GM10847 (cell line): Measurements from ENCODE around the gene KRT76.

Experiments
- POLR2A ChIP-seq: IDR thresholded peaks from 2 replicates; pipeline ENCODE4 v1.6.1; 2011; ENCODE audit not compliant: insufficient read length; ENCODE audit errors: extremely low read depth

Gene KRT76

DNA sequence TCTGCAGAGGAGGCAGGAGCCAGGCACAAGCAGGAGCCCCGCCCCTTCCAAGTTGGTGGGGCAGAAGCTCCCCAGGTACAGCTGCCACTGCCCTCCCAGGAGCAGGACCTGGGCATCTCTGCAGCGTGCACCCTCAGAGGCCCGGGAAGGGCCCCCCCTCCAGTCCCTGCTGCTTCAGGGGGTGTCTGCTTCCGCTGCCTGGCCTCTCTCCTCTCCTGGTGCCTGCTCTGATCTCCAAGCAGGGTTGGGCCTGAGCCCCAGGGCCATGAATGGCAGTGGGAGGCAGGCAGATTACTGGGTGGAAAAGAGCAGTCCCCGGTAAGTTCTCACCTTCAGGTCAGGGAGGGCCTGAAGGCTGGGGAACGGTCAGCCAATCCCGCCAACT lies 35.0 kb downstream of the KRT76 start:
- no peak for TF ChIP-seq POLR2A

DNA sequence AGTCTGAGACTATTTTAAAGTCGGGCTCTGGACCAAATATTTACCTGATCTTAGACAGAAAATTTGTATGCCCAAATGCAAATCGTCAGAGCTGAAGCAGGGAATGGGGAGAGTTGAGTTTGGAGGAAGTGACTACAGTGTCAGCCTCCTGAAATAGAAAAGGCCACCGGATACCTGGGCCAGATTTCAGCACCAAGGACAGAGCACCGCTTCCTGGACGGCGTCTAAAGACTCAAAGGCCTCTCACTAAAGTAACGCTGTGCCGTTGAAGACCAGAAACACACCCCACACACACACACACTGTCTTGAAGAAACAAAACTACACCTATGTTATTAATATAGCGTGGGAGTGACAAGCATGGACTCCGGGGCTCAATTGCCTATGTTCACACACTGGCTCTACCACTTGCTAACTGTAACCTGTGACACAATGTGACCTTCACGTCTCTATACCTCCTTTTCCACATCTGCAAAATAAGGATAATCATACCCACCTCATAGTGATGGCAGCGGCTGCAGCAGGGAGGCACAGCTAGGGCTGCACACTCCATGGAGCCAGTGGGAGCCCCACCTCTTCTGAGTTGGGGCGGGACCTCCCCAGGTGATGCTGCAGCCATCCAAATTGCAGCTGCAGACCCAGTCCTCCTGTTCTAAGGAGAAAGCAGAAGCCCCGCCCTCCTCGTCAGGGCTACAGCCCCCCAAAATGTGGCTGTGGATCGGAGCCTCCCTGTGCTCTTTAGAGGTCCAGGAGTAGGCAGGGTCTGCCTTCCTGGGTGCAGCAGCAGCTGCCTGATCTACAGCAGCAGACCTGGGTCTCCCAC lies 35.6 kb downstream of the KRT76 start:
- TF ChIP-seq POLR2A, result no peak

DNA sequence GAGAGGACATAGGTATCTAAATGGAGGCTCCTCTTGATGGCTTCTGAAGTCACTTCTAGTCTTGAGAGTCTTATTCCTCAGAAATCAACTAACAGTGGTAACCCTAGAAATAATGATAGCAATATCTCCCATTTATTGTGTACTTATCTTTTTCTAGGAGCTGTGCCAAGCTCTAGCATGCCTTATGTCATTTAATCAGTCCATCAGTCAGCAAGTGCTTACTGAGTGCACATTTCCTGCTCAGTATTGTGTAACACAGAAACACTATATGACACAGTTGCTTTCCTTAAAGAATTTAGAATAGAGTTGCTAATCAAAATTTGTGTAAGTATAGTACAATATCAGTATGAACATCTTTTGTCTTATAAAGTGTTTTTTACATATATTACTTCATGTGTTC lies 36.6 kb downstream of the KRT76 start:
- TF ChIP-seq POLR2A, result no peak

GRCh38 chr12:52739963-52740362 lies 37.2 kb downstream of the KRT76 start:
- TF ChIP-seq POLR2A, result no peak

DNA sequence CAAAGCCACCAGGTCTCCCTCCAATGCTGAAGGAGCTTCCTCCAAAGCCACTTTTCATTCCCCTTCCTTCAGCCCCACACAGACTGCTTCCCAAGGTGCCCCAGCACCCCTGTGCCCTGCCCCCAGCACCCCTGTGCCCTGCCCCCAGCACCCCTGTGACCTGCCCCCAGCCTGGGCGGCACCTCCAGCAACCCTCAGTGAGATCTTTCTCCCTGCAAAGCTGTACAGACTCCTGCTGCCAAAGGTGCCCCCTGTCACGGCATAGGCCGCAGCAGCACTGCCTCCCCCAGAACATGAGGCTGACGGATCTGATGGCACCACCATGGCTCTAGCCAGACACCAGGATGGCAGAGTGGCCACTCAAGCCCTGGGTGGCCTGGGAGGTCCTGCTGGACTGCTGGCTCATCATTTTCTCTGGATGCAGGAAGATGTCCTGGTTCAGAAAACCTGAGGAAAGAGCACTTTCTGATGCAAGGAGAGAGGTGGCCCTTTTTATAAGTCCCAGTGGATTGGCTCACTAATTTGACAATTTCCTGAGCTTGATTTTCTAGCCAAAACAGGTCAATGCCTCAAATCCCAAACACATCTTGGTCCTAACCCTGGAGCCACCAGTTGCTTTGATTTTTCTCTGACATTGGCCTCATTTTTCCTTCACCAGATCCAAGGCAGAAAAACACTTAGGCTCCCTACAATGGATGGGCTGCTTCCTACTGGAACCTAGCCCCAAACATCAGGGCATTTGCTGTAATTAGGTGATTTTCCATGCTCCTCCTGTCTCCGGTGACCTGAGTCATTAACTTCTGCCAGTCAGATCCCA lies 41.1 kb downstream of the KRT76 start:
- TF ChIP-seq POLR2A, result no peak

GRCh38 chr12:52735106-52735505 lies 42.0 kb downstream of the KRT76 start:
- no peak for TF ChIP-seq POLR2A

- no peak for TF ChIP-seq POLR2A
Measured at GRCh38 chr12:52730793-52731192, 46.4 kb downstream of the KRT76 start.

GRCh38 chr12:52730383-52730782 lies 46.8 kb downstream of the KRT76 start:
- TF ChIP-seq POLR2A, result no peak

DNA sequence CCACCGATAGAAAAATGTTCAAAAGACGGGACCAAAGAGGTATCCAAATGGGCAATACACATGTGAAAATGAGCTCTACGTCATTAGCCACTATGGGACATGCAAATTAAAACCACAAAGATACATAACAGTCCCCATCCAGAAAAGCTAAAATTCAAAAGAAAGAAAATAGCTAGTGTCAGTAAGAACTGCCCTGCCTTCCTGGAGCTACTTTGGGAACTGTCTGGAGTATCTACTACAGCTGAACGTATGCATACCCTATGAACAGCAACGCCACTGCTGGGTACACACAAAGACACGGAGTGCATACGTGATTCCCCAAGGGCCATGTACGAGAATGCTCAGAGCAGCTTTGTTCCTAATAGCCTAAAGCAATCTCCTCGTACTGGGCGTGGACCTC lies 48.0 kb downstream of the KRT76 start:
- TF ChIP-seq POLR2A, result no peak

GRCh38 chr12:52728374-52728773 lies 48.8 kb downstream of the KRT76 start:
- no peak for TF ChIP-seq POLR2A

DNA sequence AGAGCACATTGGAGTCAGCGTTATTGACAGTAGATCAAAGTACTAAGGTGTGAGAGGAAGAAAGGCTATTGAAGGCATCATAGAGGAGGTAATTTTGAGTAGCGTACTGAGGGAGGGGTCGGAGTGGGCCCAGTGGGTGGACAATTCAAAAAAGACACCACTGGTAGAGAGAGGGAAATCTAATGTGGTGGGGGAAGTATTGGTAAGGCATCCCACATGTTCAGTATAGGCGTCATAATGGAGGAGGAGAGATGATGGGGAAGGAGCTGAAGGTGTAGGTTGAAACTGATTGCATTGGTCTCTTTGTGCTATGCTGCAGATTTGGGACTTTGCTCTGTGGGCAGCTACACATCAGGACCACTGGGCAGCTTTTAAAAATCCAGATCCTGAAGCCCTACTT lies 50.1 kb downstream of the KRT76 start:
- no peak for TF ChIP-seq POLR2A

- no peak for TF ChIP-seq POLR2A
Measured at GRCh38 chr12:52726451-52726850, 50.7 kb downstream of the KRT76 start.

DNA sequence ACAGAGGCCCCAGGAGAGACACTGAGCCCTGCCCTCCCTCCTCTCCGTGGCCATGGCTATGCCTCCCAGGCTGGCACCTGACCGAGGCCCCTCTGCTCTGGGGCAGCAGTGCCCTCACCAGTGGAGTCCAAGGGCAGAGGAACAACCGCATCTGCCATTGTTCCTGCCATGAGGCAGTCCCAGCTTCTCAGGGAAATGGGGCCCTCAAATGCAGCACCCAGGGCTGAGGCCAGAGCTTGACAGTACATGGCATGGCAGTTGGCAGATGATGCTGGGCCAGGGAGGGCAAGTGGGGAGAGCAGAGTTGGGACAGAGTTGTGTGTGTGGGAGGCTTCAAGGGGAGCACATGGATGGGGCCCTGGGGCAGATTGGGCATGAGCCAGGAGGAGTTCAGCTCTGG lies 52.8 kb downstream of the KRT76 start:
- TF ChIP-seq POLR2A, result no peak

DNA sequence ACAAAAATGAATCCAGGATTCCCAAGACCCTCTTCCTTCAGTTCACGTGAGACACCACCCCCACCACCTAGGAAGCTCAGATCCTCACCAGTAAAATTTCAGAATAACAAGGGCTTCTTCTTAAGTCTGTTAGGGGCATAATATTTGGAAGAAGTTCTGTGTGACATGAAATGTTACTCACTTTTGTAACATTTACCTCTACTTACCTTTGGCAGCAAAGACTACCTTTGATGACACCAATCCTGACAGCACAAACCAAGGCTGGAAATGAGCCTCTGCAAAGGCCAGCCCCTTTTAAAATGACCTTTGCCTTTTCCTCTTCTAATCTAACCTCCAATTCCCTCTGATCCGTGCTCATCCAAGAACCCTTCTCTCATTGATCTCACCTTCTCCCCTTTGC lies 54.5 kb downstream of the KRT76 start:
- TF ChIP-seq POLR2A, result no peak

GRCh38 chr12:52721838-52722470 lies 55.2 kb downstream of the KRT76 start:
- no peak for TF ChIP-seq POLR2A

DNA sequence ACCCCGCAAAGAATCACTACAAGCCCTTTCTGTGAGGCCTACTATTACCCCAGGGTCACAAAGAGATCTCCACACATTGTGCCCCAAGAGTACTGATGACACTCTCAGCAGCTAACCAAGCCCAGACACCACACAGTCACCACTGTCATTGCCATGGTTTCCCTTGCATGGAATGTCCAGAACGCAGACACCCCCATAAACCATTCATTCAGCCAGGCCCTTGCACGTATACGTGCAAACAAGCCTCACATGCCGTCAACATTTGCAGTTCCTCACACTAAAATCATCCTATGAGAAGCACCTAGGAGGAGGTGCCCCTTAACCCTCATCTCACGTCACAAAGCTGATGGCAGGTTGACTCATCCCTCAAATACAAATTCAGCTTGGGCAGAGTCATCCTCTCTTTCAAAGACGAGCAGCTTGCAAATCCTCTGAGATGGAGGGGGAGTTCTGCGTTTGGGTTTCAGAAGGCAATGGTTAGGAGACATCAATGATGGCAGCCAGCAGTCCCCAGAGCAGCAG lies 56.7 kb downstream of the KRT76 start:
- TF ChIP-seq POLR2A, result no peak
